Lower leg skin (tissue), 4 donors: Measurements from ENCODE around the gene POLD1. TPM values are rescaled to one million over a fixed set of nuclear protein-coding genes. Genes with fewer than 3 reads are reported as not detected.
A peak's percentile ranks its signal among the peaks of the same experiment; 100 is the strongest.

Experiments used
- DNase-seq, 2 donors: peaks; one replicate each; pipeline ENCODE4 v3.0.0-alpha.2; 2019; ENCODE audit warnings: low spot score in 2 of 2
- H3K4me3 ChIP-seq: fragments of 200-600 bp; sonication (generic); 2 replicates; pipeline ENCODE4 v1.5.1; 2017; ENCODE audit warnings: mild to moderate bottlenecking, low read depth; ENCODE audit not compliant: poor library complexity, severe bottlenecking
- POLR2A ChIP-seq, 2 donors: fragments of 450-650 bp; IDR thresholded peaks; one replicate each; pipeline ENCODE4 v1.6.1; 2016 to 2017; ENCODE audit warnings: antibody characterized with exemption in 2 of 2, mild to moderate bottlenecking in 1 of 2, moderate library complexity in 1 of 2
- WGBS, 2 donors: methylation state at CpG; one replicate each; pipeline ENCODE4 v1.1.5; 2018; 5-methylcytosine and 5-hydroxymethylcytosine counted together
- intact Hi-C: fragments of 100-400 bp; cut with DNase I; formaldehyde crosslinking; loops from one replicate; pipeline ENCODE4 v1.15.0; 2023; ENCODE audit warnings: low total_unique reads
- total RNA-seq, 4 donors: library from RNA; depleted of rRNA; stranded (reverse); fragments of >200 nt; gene quantifications; one replicate each; pipeline ENCODE4 v1.1.0, GENCODE V29; 2016
- TF ChIP-seq, protein P1 (sequence below), 3 donors: fragments of 450-650 bp; IDR thresholded peaks; one replicate each; pipeline ENCODE4 v1.5.1; 2016; ENCODE audit warnings: antibody characterized with exemption in 3 of 3, mild to moderate bottlenecking in 3 of 3, moderate library complexity in 2 of 3

The POLD1 gene
- total RNA-seq, 4 donors from 2014 or later, result 16.8 to 26.6 (median 20.0) TPM

DNA sequence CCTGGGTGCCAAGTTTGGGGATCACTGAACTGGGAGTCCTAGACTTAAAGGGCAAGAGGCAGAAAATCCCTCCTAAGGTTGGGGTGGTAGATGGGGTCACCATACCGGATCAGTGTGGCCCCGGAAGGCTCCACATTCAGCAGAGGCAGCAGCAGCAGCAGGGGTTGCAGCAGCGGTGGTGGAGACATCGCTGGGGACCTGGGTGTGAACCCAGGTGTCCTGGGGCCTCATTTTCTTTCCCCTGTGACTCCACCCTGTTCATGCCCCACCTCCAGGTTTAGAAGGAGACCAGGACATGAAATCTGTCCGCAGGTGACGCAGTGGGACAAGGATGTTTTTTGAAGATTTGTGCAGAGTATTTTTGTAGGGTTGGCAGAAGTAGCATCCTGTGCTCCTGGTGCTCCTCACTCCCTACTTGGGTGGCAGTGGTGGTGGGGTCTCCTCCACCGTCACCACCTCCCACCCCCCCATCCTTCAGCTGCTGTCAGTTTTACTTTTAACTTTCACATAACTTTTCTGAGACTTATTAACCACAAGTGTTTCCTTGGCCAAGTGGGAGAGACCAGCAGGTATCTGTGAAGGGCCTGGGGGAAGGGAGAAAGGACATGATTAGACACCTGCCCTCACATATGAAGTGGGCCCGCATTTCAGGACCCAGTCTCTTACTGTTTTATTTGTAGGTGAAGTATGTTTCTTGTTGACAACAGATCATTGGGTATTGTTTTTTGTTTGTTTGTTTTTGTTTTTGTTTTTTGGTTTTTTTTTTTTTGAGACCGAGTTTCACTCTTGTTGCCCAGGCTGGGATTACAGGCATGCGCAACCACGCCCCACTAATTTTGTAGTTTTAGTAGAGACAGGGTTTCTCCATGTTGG lies 18.5 kb upstream of the POLD1 start, which contains the start of gene NAPSA:
Gene NAPSA (minus strand): TSS at position 206 of the 873 bp plus-strand sequence. CDS start 18 bp downstream, at position 188.
- 81 to 89% methylated on average over 11 of the region's 11 CpGs for WGBS, 2 donors
- TF ChIP-seq POLR2A (IDR thresholded peaks at IDR 0.05), result no peak
- TF ChIP-seq, protein P1, sequence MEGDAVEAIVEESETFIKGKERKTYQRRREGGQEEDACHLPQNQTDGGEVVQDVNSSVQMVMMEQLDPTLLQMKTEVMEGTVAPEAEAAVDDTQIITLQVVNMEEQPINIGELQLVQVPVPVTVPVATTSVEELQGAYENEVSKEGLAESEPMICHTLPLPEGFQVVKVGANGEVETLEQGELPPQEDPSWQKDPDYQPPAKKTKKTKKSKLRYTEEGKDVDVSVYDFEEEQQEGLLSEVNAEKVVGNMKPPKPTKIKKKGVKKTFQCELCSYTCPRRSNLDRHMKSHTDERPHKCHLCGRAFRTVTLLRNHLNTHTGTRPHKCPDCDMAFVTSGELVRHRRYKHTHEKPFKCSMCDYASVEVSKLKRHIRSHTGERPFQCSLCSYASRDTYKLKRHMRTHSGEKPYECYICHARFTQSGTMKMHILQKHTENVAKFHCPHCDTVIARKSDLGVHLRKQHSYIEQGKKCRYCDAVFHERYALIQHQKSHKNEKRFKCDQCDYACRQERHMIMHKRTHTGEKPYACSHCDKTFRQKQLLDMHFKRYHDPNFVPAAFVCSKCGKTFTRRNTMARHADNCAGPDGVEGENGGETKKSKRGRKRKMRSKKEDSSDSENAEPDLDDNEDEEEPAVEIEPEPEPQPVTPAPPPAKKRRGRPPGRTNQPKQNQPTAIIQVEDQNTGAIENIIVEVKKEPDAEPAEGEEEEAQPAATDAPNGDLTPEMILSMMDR (IDR thresholded peaks at IDR 0.05), result no peak
- no peak for DNase-seq
- H3K4me3 ChIP-seq, result no peak within 1 kb of the TSS
- intact Hi-C loops, result loop anchor here (5.0 to 10.0 kb wide), 2 partner anchors 97 to 419 kb away; no protein-coding TSS in a partner anchor

DNA sequence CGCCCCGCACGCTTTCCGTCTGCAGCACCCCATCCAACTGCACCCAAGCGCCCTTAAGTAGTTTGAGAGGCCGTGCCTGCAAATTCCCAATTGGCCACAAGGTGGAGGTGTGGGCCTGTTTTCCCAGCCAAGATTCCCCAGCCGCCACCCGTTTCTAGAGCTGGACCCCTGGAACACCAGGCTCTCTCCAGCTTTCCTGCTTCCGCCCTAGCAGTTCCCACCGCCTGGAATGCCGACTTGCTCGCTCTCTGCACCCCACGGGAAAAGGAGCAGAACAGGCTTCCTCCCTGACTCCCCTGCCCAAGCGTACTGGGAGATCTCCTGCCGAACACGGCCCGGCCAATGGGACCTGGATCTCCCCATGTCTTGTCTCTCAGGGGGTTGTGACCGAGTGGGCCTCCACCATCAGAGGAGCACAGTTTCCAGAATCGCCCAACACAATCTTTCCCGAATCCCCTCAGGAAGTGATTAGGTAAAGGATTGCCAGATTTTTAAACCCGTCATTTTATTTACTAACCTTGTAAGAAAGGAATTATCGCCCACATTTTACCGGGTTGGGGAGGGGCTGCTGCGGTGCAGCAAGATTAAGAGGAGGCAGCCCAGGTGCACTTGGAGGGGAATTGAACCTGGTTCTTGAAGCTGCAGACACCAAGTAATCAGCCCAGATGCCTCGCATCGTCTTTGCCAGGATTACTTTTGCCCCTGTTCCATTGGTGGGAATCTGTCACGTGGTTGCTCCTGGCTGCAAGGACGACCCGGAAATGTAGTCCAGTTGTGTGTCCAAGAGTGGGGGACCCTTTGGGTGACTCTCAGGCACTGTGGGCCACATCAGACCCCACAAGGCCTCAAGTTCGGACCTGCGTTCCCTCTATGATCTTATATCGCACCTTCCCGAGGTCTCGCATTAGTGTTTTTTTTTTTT lies 15.2 kb upstream of the POLD1 start:
- DNase-seq, result peak; percentile 88 to 97
- whole genome bisulfite sequencing, 2 donors, result 5 to 10% methylated on average over 34 of the region's 34 CpGs
- intact Hi-C loops, result loop anchor here (5.0 to 10.0 kb wide), 2 partner anchors 93 to 416 kb away; no protein-coding TSS in a partner anchor
- peak overlapping the region; percentile 46 for H3K4me3 ChIP-seq
- TF ChIP-seq, protein P1 (IDR thresholded peaks at IDR 0.05), result peak in 1 of 3 donors; percentile 32
- no peak for TF ChIP-seq POLR2A (IDR thresholded peaks at IDR 0.05)

DNA sequence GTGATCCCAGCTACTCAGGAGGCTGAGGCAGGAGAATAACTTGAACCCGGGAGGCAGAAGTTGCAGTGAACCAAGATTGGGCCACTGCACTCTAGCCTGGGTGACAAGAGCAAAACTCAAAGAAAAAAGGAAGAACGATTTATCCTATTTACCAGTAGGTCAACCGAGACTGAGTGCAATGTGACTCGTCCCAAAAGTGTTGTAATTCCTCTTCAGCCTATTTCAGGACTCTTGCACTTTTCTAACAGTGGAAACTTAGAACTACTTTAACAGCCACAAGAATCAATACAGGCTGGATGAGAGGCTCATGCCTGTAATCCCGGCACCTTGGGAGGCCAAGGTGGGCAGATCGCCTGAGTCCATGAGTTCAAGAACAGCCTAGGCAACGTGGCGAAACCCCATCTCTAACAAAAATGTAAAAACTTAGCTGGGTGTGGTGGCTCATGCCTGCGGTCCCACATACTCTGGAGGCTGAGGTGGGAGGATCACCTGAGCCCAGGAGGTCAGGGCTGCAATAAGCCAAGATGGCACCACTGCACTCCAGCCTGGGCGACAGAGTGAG lies 12.2 kb upstream of the POLD1 start:
- 79 to 84% methylated on average over 10 of the region's 10 CpGs for WGBS, 2 donors
- no peak for DNase-seq
- intact Hi-C loops, result no loop called here
- H3K4me3 ChIP-seq, result no peak overlapping the region
- no peak for TF ChIP-seq POLR2A (IDR thresholded peaks at IDR 0.05)
- TF ChIP-seq, protein P1 (IDR thresholded peaks at IDR 0.05), result no peak

DNA sequence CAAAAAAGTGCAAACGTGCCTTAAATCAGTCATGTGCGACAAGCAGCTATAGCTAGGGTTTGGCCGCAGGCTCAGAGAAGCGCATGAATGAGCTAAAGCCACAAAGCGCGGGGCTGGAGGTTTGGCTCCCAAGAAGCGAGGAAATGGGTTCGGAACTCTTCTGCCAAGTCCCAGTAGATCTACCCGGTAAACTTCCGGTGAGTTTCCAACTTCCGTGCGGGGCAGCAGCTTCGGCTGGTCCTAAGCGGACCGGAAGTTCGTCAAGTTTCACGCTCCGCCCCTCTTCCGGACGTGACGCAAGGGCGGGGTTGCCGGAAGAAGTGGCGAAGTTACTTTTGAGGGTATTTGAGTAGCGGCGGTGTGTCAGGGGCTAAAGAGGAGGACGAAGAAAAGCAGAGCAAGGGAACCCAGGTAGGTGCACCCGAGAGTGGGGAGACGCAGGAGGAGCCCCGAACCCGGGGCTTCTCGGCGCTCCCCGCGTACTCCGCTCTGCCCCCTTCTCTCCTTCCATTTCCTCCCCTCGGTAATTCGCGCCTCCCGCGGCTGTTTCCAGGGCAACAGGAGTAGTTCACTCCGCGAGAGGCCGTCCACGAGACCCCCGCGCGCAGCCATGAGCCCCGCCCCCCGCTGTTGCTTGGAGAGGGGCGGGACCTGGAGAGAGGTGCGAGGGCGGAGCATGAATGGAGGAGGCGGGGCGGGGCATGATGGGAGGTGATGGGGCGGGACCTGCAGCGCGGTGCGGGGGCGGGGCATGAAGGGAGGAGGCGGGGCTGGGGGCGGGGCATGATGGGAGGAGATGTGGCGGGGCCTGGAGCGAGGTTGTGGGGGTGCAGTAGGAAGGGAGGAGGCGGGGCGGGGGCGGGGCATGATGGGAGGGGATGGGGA lies 7.7 kb upstream of the POLD1 start, which contains the start of gene NR1H2:
Gene NR1H2 (plus strand): TSS at position 292 of the 885 bp plus-strand sequence. CDS start 1,149 bp downstream, outside the sequence.
- TF ChIP-seq, protein P1 (IDR thresholded peaks at IDR 0.05), result no peak
- peak in 1 of 2 donors; percentile 49 for TF ChIP-seq POLR2A (IDR thresholded peaks at IDR 0.05)
- intact Hi-C loops, result no loop called here
- DNase-seq, result peak; percentile 96 to 99
- WGBS, 2 donors, result 1% methylated on average over 50 to 64 of the region's 67 CpGs
- H3K4me3 ChIP-seq, result peak within 1 kb of the TSS; percentile 90
